HL-60 (cell line): ENCODE data around the gene INO80.

Experiments
- DNase-seq, 2 experiments: peaks; one replicate each; pipeline ENCODE4 v3.0.0-alpha.2; 2010 to 2020; ENCODE audit warnings: low read depth in 1 of 2, low spot score in 1 of 2
- H3K27ac ChIP-seq: fragments of 250-450 bp; sonication (Bioruptor Pico); replicated peaks from 2 replicates; pipeline ENCODE4 v1.5.1; 2020; ENCODE audit warnings: mild to moderate bottlenecking, moderate library complexity
- H3K27me3 ChIP-seq: fragments of 250-450 bp; sonication (Bioruptor Pico); 2 replicates; pipeline ENCODE4 v1.5.1; 2021; ENCODE audit warnings: mild to moderate bottlenecking, moderate library complexity; ENCODE audit not compliant: insufficient read depth, poor library complexity, severe bottlenecking
- H3K4me3 ChIP-seq: replicated peaks from 2 replicates; pipeline ENCODE4 v1.5.1; 2011; ENCODE audit warnings: mild to moderate bottlenecking, control low read depth, low read length; ENCODE audit not compliant: insufficient read depth
- CTCF ChIP-seq: IDR thresholded peaks from one replicate; pipeline ENCODE4 v1.5.1; 2011; ENCODE audit warnings: low read length, control low read depth, inconsistent platforms; ENCODE audit not compliant: insufficient read depth
- GABPA ChIP-seq: IDR thresholded peaks from 2 replicates; pipeline ENCODE4 v1.6.1; 2012; ENCODE audit warnings: low read depth
- POLR2AphosphoS5 ChIP-seq: IDR thresholded peaks from 2 replicates; pipeline ENCODE4 v1.6.1; 2012; ENCODE audit warnings: low read depth
- REST ChIP-seq: IDR thresholded peaks from 2 replicates; pipeline ENCODE4 v1.6.1; 2012; ENCODE audit warnings: low read depth; ENCODE audit not compliant: insufficient replicate concordance
- SPI1 ChIP-seq: IDR thresholded peaks from 2 replicates; pipeline ENCODE4 v1.6.1; 2012; ENCODE audit warnings: low read depth, mild to moderate bottlenecking, borderline replicate concordance

The INO80 gene

DNA sequence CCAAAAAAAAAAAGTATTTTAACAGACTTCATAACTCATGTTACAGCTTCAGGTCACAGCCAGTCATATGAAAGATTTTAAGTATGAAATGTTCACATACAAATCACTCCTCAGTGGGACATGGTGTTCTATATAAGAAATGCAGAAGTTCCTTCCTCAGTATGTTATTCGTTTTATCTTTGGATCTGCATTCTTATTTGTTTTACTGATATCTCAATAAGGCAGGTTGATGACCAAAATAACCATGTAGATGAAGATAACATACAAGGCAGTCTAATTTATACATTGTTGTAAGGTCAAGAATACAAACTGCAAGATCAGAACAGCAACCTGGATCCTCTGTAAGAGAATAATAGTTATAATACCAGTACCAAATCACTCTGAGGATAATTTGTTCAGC lies 87.2 kb downstream of the INO80 start:
- Histone ChIP-seq H3K27ac (no peak overlapping the region), H3K4me3 (no peak overlapping the region), H3K27me3 (no peaks in the 10 kb centered on the region)
- no peak for TF ChIP-seq SPI1
- no peak for TF ChIP-seq GABPA
- TF ChIP-seq CTCF = no peak
- no peak for TF ChIP-seq POLR2AphosphoS5
- TF ChIP-seq REST = no peak
- no peak for DNase-seq

GRCh38 chr15:41025393-41025792 lies 90.7 kb downstream of the INO80 start:
- TF ChIP-seq CTCF (no peak), GABPA (no peak), REST (no peak), POLR2AphosphoS5 (no peak), SPI1 (no peak)
- Histone ChIP-seq H3K27ac (no peak overlapping the region), H3K27me3 (no peaks in the 10 kb centered on the region), H3K4me3 (no peak overlapping the region)
- no peak for DNase-seq

DNA sequence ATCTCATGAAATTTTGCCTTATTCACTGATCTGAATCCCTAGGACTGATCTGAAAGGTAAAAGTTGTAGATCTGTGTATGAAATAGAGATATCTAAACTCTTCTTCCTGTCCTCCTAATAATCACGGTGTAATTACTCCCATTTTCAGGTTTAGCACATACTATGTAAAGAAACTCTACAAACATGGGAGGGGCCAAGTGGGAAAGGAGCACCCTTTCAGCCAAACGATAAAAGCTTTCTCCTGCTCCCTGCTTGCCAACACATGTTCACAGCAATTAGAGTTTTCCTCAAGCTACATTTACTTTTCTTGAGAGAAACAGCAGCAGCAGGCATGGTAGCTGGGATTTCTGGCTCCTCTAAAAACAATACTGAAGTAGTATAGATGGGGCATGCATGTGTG lies 91.2 kb downstream of the INO80 start:
- H3K27me3 ChIP-seq = no peaks in the 10 kb centered on the region
- H3K4me3 ChIP-seq = no peak overlapping the region
- H3K27ac ChIP-seq = no peak overlapping the region
- TF ChIP-seq SPI1 = no peak
- TF ChIP-seq GABPA = no peak
- TF ChIP-seq CTCF = no peak
- no peak for DNase-seq

DNA sequence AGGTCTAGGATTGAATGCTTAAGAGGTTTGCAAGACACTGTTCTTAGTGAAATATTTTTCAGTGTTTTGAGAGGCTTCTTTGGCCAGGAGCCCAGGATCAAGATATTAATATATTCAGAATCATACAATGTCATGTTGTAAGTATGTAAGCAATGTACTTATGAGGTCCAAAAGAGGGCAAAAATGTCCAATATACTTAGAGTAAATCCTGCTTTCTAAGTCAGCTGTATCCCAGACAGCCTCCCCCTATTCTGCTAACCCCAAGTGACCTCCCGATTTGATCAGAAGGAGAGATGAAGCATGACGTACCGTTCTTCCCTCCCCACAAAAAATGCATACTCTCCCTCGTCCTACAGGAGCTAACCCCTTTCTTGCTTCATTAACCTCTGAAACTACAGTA lies 91.9 kb downstream of the INO80 start:
- TF ChIP-seq SPI1 (no peak), POLR2AphosphoS5 (no peak), CTCF (no peak), GABPA (no peak), REST (no peak)
- Histone ChIP-seq H3K27me3 (no peaks in the 10 kb centered on the region), H3K4me3 (no peak overlapping the region), H3K27ac (no peak overlapping the region)
- no peak for DNase-seq
